Embryonic facial prominence (tissue), 1 donor: Measurements from ENCODE around the gene DUSP15.

Source experiments
- DNase-seq: peaks from one replicate; pipeline ENCODE4 v3.0.0-alpha.2; 2016; ENCODE audit errors: extremely low spot score

The DUSP15 gene

GRCh38 chr20:31894980-31895675 lies 24.8 kb upstream of the DUSP15 start:
- no peak for DNase-seq

GRCh38 chr20:31890646-31891045 lies 20.3 kb upstream of the DUSP15 start:
- no peak for DNase-seq

GRCh38 chr20:31883829-31884228 lies 13.5 kb upstream of the DUSP15 start:
- DNase-seq = no peak

GRCh38 chr20:31881945-31882344 lies 11.6 kb upstream of the DUSP15 start:
- DNase-seq = no peak

- peak; percentile 79 for DNase-seq
These were observed 9.0 kb upstream of the DUSP15 start for GRCh38 chr20:31879143-31879987.

- DNase-seq = no peak
These were observed 7.4 kb upstream of the DUSP15 start for GRCh38 chr20:31877684-31878083.

GRCh38 chr20:31875671-31876070 lies 5.3 kb upstream of the DUSP15 start:
- no peak for DNase-seq

- DNase-seq = no peak
These were observed 2.1 kb upstream of the DUSP15 start for GRCh38 chr20:31872406-31872805.

- no peak for DNase-seq
These were observed 1.3 kb upstream of the DUSP15 start for GRCh38 chr20:31871618-31871954.

GRCh38 chr20:31870726-31871617 lies 645 bp upstream of the DUSP15 start:
- DNase-seq = no peak

GRCh38 chr20:31869673-31869941 lies 720 bp downstream of the DUSP15 start:
- no peak for DNase-seq

GRCh38 chr20:31868853-31869672 lies 1.3 kb downstream of the DUSP15 start:
- no peak for DNase-seq

GRCh38 chr20:31866221-31866620 lies 4.1 kb downstream of the DUSP15 start:
- no peak for DNase-seq

- DNase-seq = no peak
These were observed 5.6 kb downstream of the DUSP15 start for GRCh38 chr20:31864521-31865400.

GRCh38 chr20:31863296-31864085 lies 6.8 kb downstream of the DUSP15 start:
- DNase-seq = no peak

- no peak for DNase-seq
These were observed 7.8 kb downstream of the DUSP15 start for GRCh38 chr20:31862506-31862905.

GRCh38 chr20:31862157-31862470 lies 8.2 kb downstream of the DUSP15 start:
- DNase-seq = no peak

- DNase-seq = no peak
These were observed 8.8 kb downstream of the DUSP15 start for GRCh38 chr20:31861385-31862156.

- DNase-seq = no peak
These were observed 9.3 kb downstream of the DUSP15 start for GRCh38 chr20:31861135-31861384.
